ENCODE data around the gene PARVB. TPM values are rescaled to one million over a fixed set of nuclear protein-coding genes. Genes with fewer than 3 reads are reported as not detected.

The PARVB gene
- polyA plus RNA-seq, 1 donor (not counting 4 experiments of a cell fraction or from before 2014, with no cell fraction given), result 10.5 TPM

GRCh38 chr22:44075670-44076069 is 51.6 kb downstream of the PARVB start:
- Histone ChIP-seq H3K9ac (ENCODE audit: control insufficient read depth, extremely low read depth, insufficient read depth, low read length) (no peak overlapping the region), H3K9me1 (ENCODE audit: control insufficient read depth, extremely low read depth, insufficient read depth, low read length) (no peaks in the 10 kb centered on the region), H3K4me2 (ENCODE audit: control insufficient read depth, extremely low read depth, insufficient read depth, low read depth, low read length) (no peak overlapping the region), H3K4me3 (ENCODE audit: control insufficient read depth in 2 of 3, extremely low read depth in 1 of 3, insufficient read depth in 2 of 3, low read depth in 1 of 3, low read length in 3 of 3) (no peak overlapping the region), H4K20me1 (ENCODE audit: control insufficient read depth, extremely low read depth, insufficient read depth, low read length) (no peaks in the 10 kb centered on the region), H2AFZ (ENCODE audit: control insufficient read depth, low read length) (no peak overlapping the region), H3K4me1 (ENCODE audit: control insufficient read depth, extremely low read depth, insufficient read depth, low read length) (no peaks in the 10 kb centered on the region), H3K9me3 (ENCODE audit: control insufficient read depth, low read depth, low read length) (no peaks in the 10 kb centered on the region), H3K36me3 (ENCODE audit: control insufficient read depth in 2 of 2, extremely low read depth in 1 of 2, insufficient read depth in 2 of 2, low read length in 2 of 2) (no peaks in the 10 kb centered on the region), H3K27me3 (ENCODE audit: control insufficient read depth, extremely low read depth, insufficient read depth, low read length) (peaks cover 4% of the 10 kb centered on the region), H3K27ac (ENCODE audit: control insufficient read depth, insufficient read depth, low read length) (no peak overlapping the region), H3K79me2 (ENCODE audit: control insufficient read depth, insufficient read depth, low read length) (no peaks in the 10 kb centered on the region)
- dilution Hi-C loops (cut with MboI; ENCODE audit: extremely low pct_ligation_motif_present, low sequenced_read_pairs), result no loop called here
- DNase-seq (ENCODE audit: low read depth, low spot score) (no peak), FAIRE-seq (no peak)
- TF ChIP-seq CTCF (optimal IDR thresholded peaks at IDR 0.05 in 1 of 3, IDR thresholded peaks at IDR 0.05 in 1 of 3, conservative IDR thresholded peaks at IDR 0.05 in 1 of 3; ENCODE audit: extremely low read depth in 1 of 3, insufficient read depth in 2 of 3, low read length in 3 of 3) (no peak), EZH2 (IDR thresholded peaks at IDR 0.05; ENCODE audit: low read length) (no peak)

GRCh38 chr22:44076825-44077224 is 52.7 kb downstream of the PARVB start:
- DNase-seq (ENCODE audit: low read depth, low spot score) (no peak), FAIRE-seq (no peak)
- Histone ChIP-seq H3K4me1 (ENCODE audit: control insufficient read depth, extremely low read depth, insufficient read depth, low read length) (no peaks in the 10 kb centered on the region), H2AFZ (ENCODE audit: control insufficient read depth, low read length) (no peak overlapping the region), H3K4me2 (ENCODE audit: control insufficient read depth, extremely low read depth, insufficient read depth, low read depth, low read length) (no peak overlapping the region), H3K4me3 (ENCODE audit: control insufficient read depth in 2 of 3, extremely low read depth in 1 of 3, insufficient read depth in 2 of 3, low read depth in 1 of 3, low read length in 3 of 3) (no peak overlapping the region), H3K27me3 (ENCODE audit: control insufficient read depth, extremely low read depth, insufficient read depth, low read length) (peaks cover 8% of the 10 kb centered on the region), H3K9ac (ENCODE audit: control insufficient read depth, extremely low read depth, insufficient read depth, low read length) (no peak overlapping the region), H3K9me1 (ENCODE audit: control insufficient read depth, extremely low read depth, insufficient read depth, low read length) (no peaks in the 10 kb centered on the region), H3K9me3 (ENCODE audit: control insufficient read depth, low read depth, low read length) (no peaks in the 10 kb centered on the region), H4K20me1 (ENCODE audit: control insufficient read depth, extremely low read depth, insufficient read depth, low read length) (peaks cover 3% of the 10 kb centered on the region), H3K79me2 (ENCODE audit: control insufficient read depth, insufficient read depth, low read length) (no peaks in the 10 kb centered on the region), H3K27ac (ENCODE audit: control insufficient read depth, insufficient read depth, low read length) (no peak overlapping the region), H3K36me3 (ENCODE audit: control insufficient read depth in 2 of 2, extremely low read depth in 1 of 2, insufficient read depth in 2 of 2, low read length in 2 of 2) (no peaks in the 10 kb centered on the region)
- dilution Hi-C loops (cut with MboI; ENCODE audit: extremely low pct_ligation_motif_present, low sequenced_read_pairs), result no loop called here
- TF ChIP-seq EZH2 (IDR thresholded peaks at IDR 0.05; ENCODE audit: low read length) (no peak), CTCF (optimal IDR thresholded peaks at IDR 0.05 in 1 of 3, IDR thresholded peaks at IDR 0.05 in 1 of 3, conservative IDR thresholded peaks at IDR 0.05 in 1 of 3; ENCODE audit: extremely low read depth in 1 of 3, insufficient read depth in 2 of 3, low read length in 3 of 3) (no peak)
